SK-N-SH treated with all-trans-retinoic acid at 6 μM for 48 hours (cell line): ENCODE measurements around the gene C6orf89.

Experiments used
- ATAC-seq: fragments of 200-7000 bp; cut with Tn5 transposase; 3 replicates; pipeline ENCODE4 v1.9.1; 2020; ENCODE audit warnings: mild to moderate bottlenecking, moderate library complexity
- ARNTL ChIP-seq: fragments of 450-650 bp; formaldehyde crosslinking; IDR thresholded peaks from 2 replicates; pipeline ENCODE4 v1.5.0; 2020; ENCODE audit warnings: low read depth, mild to moderate bottlenecking, moderate library complexity, borderline replicate concordance
- BACH2 ChIP-seq: fragments of 250-450 bp; sonication (Bioruptor Pico); IDR thresholded peaks from 2 replicates; pipeline ENCODE4 v1.9.0; 2021; ENCODE audit warnings: mild to moderate bottlenecking, borderline replicate concordance
- CREB5 ChIP-seq: fragments of 250-450 bp; sonication (Bioruptor Pico); IDR thresholded peaks from 2 replicates; pipeline ENCODE4 v1.5.1; 2020; ENCODE audit warnings: low read depth, mild to moderate bottlenecking, moderate library complexity
- CSDC2 ChIP-seq: fragments of 250-450 bp; sonication (Bioruptor Pico); IDR thresholded peaks from 2 replicates; pipeline ENCODE4 v1.5.0; 2020; ENCODE audit warnings: mild to moderate bottlenecking, moderate library complexity
- CSRNP3 ChIP-seq: fragments of 250-450 bp; sonication (Bioruptor Pico); IDR thresholded peaks from 2 replicates; pipeline ENCODE4 v1.5.1; 2021; ENCODE audit warnings: mild to moderate bottlenecking, moderate library complexity
- ESRRG ChIP-seq: fragments of 250-450 bp; sonication (Bioruptor Pico); IDR thresholded peaks from 2 replicates; pipeline ENCODE4 v1.6.1; 2021; ENCODE audit warnings: mild to moderate bottlenecking
- GLIS3 ChIP-seq: fragments of 250-450 bp; sonication (Bioruptor Pico); IDR thresholded peaks from 2 replicates; pipeline ENCODE4 v1.5.0; 2020; ENCODE audit warnings: mild to moderate bottlenecking, moderate library complexity
- ISL1 ChIP-seq: fragments of 250-450 bp; sonication (Bioruptor Pico); IDR thresholded peaks from 2 replicates; pipeline ENCODE4 v2.1.2; 2022; ENCODE audit warnings: mild to moderate bottlenecking, moderate library complexity
- OSR1 ChIP-seq: fragments of 250-450 bp; sonication (Bioruptor Pico); IDR thresholded peaks from 2 replicates; pipeline ENCODE4 v1.8.0; 2022; ENCODE audit warnings: moderate library complexity, mild to moderate bottlenecking, inconsistent platforms
- PPARA ChIP-seq: fragments of 250-450 bp; sonication (Bioruptor Pico); IDR thresholded peaks from 2 replicates; pipeline ENCODE4 v1.5.0; 2020; ENCODE audit warnings: mild to moderate bottlenecking, borderline replicate concordance
- RARB ChIP-seq: fragments of 250-450 bp; sonication (Bioruptor Pico); IDR thresholded peaks from 2 replicates; pipeline ENCODE4 v1.8.0; 2021; ENCODE audit warnings: mild to moderate bottlenecking, moderate library complexity
- SNAI2 ChIP-seq: fragments of 250-450 bp; sonication (Bioruptor Pico); IDR thresholded peaks from 2 replicates; pipeline ENCODE4 v1.5.0; 2020; ENCODE audit warnings: mild to moderate bottlenecking, moderate library complexity
- TCF4 ChIP-seq: fragments of 250-450 bp; sonication (Bioruptor Pico); IDR thresholded peaks from 2 replicates; pipeline ENCODE4 v1.8.0; 2021; ENCODE audit warnings: mild to moderate bottlenecking, moderate library complexity, borderline replicate concordance
- TSHZ2 ChIP-seq: fragments of 250-450 bp; sonication (Bioruptor Pico); IDR thresholded peaks from 2 replicates; pipeline ENCODE4 v1.5.0; 2020; ENCODE audit warnings: mild to moderate bottlenecking, moderate library complexity
- ZC3H10 ChIP-seq: fragments of 250-450 bp; sonication (Bioruptor Pico); IDR thresholded peaks from 2 replicates; pipeline ENCODE4 v1.5.1; 2021; ENCODE audit warnings: mild to moderate bottlenecking, moderate library complexity
- ZFP3 ChIP-seq: fragments of 250-450 bp; sonication (Bioruptor Pico); IDR thresholded peaks from 2 replicates; pipeline ENCODE4 v1.5.0; 2020; ENCODE audit warnings: mild to moderate bottlenecking, moderate library complexity
- ZFP30 ChIP-seq: fragments of 450-650 bp; formaldehyde crosslinking; IDR thresholded peaks from 2 replicates; pipeline ENCODE4 v1.5.0; 2022; ENCODE audit warnings: mild to moderate bottlenecking, moderate library complexity
- ZNF565 ChIP-seq: fragments of 450-650 bp; formaldehyde crosslinking; conservative IDR thresholded peaks from 2 replicates; pipeline ENCODE4 v1.5.0; 2020; ENCODE audit warnings: low read depth, mild to moderate bottlenecking, moderate library complexity
- ZNF70 ChIP-seq: fragments of 450-650 bp; formaldehyde crosslinking; IDR thresholded peaks from 2 replicates; pipeline ENCODE4 v1.5.0; 2020; ENCODE audit warnings: mild to moderate bottlenecking, moderate library complexity
- TF ChIP-seq, protein P1 (sequence below): fragments of 250-450 bp; sonication (Bioruptor Pico); IDR thresholded peaks from 2 replicates; pipeline ENCODE4 v1.8.0; 2020; ENCODE audit warnings: mild to moderate bottlenecking, moderate library complexity, borderline replicate concordance
- TF ChIP-seq, protein P2 (sequence below): fragments of 250-450 bp; sonication (Bioruptor Pico); IDR thresholded peaks from 2 replicates; pipeline ENCODE4 v1.8.0; 2021; ENCODE audit warnings: low read depth, mild to moderate bottlenecking, moderate library complexity, borderline replicate concordance

C6orf89 gene

GRCh38 chr6:36973190-36973589 is 87.4 kb downstream of the C6orf89 start:
- ATAC-seq, result no peak
- TF ChIP-seq CSRNP3 (CRISPR knock-in tag) (no peak), ZFP30 (CRISPR knock-in tag) (no peak), SNAI2 (CRISPR knock-in tag) (no peak), OSR1 (CRISPR knock-in tag) (no peak), CSDC2 (CRISPR knock-in tag) (no peak), GLIS3 (CRISPR knock-in tag) (no peak), ZNF70 (CRISPR knock-in tag) (no peak), RARB (CRISPR knock-in tag) (no peak), PPARA (CRISPR knock-in tag) (no peak), BACH2 (CRISPR knock-in tag) (no peak), CREB5 (CRISPR knock-in tag) (no peak), TCF4 (CRISPR knock-in tag) (no peak), ZC3H10 (CRISPR knock-in tag) (no peak), ESRRG (CRISPR knock-in tag) (no peak), TSHZ2 (CRISPR knock-in tag) (no peak), ZNF565 (CRISPR knock-in tag) (no peak)
- TF ChIP-seq, protein P1, sequence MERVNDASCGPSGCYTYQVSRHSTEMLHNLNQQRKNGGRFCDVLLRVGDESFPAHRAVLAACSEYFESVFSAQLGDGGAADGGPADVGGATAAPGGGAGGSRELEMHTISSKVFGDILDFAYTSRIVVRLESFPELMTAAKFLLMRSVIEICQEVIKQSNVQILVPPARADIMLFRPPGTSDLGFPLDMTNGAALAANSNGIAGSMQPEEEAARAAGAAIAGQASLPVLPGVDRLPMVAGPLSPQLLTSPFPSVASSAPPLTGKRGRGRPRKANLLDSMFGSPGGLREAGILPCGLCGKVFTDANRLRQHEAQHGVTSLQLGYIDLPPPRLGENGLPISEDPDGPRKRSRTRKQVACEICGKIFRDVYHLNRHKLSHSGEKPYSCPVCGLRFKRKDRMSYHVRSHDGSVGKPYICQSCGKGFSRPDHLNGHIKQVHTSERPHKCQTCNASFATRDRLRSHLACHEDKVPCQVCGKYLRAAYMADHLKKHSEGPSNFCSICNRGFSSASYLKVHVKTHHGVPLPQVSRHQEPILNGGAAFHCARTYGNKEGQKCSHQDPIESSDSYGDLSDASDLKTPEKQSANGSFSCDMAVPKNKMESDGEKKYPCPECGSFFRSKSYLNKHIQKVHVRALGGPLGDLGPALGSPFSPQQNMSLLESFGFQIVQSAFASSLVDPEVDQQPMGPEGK (CRISPR knock-in tag), result no peak

DNA sequence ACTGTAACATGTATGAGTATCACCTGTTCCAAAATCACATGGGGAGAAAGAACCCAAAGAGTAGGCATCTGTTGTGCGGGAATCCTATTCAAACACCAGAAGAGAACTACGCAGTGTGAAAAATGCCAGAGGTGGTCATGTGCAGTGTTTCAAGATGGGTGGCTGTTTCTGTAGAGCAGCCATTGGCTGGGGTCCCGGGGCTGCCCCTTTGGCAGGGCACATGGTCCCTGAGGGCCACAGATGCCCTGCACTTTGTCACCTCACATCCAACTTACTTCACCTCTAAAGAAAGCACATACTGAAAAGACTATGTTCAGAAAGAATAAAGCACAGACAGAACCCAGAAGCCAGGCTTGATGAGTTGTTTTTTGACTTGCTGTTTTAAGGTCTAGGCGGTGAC is 87.9 kb downstream of the C6orf89 start:
- TF ChIP-seq ARNTL (CRISPR knock-in tag) (no peak), SNAI2 (CRISPR knock-in tag) (no peak)
- TF ChIP-seq, all 23 proteins: peak for 0
- ATAC-seq, result no peak

GRCh38 chr6:36975231-36976006 is 89.7 kb downstream of the C6orf89 start:
- no peak for ATAC-seq
- TF ChIP-seq, protein P2, sequence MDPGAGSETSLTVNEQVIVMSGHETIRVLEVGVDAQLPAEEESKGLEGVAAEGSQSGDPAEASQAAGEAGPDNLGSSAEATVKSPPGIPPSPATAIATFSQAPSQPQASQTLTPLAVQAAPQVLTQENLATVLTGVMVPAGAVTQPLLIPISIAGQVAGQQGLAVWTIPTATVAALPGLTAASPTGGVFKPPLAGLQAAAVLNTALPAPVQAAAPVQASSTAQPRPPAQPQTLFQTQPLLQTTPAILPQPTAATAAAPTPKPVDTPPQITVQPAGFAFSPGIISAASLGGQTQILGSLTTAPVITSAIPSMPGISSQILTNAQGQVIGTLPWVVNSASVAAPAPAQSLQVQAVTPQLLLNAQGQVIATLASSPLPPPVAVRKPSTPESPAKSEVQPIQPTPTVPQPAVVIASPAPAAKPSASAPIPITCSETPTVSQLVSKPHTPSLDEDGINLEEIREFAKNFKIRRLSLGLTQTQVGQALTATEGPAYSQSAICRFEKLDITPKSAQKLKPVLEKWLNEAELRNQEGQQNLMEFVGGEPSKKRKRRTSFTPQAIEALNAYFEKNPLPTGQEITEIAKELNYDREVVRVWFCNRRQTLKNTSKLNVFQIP (CRISPR knock-in tag), result no peak
- TF ChIP-seq ZFP3 (CRISPR knock-in tag) (no peak), ZFP30 (CRISPR knock-in tag) (no peak), CSDC2 (CRISPR knock-in tag) (no peak), ISL1 (CRISPR knock-in tag) (no peak), ZC3H10 (CRISPR knock-in tag) (no peak), RARB (CRISPR knock-in tag) (no peak), CREB5 (CRISPR knock-in tag) (no peak), BACH2 (CRISPR knock-in tag) (no peak)
- TF ChIP-seq, protein P1 (CRISPR knock-in tag), result no peak
